Activated T-cell treated with anti-CD3 and anti-CD28 coated beads, Interleukin-2, amount 50 U/mL, for 4 hours (primary cell): ENCODE results near the gene EIPR1. TPM values are rescaled to one million over a fixed set of nuclear protein-coding genes. Genes with fewer than 3 reads are reported as not detected.

Experiments used
- ATAC-seq, 2 donors: fragments of 200-7000 bp; cut with Tn5 transposase; one replicate each; pipeline ENCODE4 v1.10.0; 2021
- DNase-seq: peaks from one replicate; pipeline ENCODE4 v3.0.0-alpha.2; 2020
- H3K27me3 Mint-ChIP-seq: one replicate; pipeline ENCODE4 v1.8.0; 2021; ENCODE audit warnings: low read depth, mixed read lengths
- H3K36me3 Mint-ChIP-seq: one replicate; pipeline ENCODE4 v1.8.0; 2022; ENCODE audit warnings: mixed read lengths; ENCODE audit not compliant: insufficient read depth
- H3K4me1 Mint-ChIP-seq: one replicate; pipeline ENCODE4 v1.8.0; 2021; ENCODE audit warnings: low read depth, mixed read lengths
- H3K4me3 Mint-ChIP-seq: one replicate; pipeline ENCODE4 v1.8.0; 2021; ENCODE audit warnings: mild to moderate bottlenecking, moderate library complexity, mixed read lengths
- H3K9me3 Mint-ChIP-seq: one replicate; pipeline ENCODE4 v1.8.0; 2021; ENCODE audit warnings: mixed read lengths
- total RNA-seq, 3 donors: library from RNA; stranded (reverse); gene quantifications; one replicate each; pipeline ENCODE4 v1.2.1, GENCODE V29; 2021

Gene EIPR1
- total RNA-seq, 3 donors from 2014 or later, result 36.3 to 39.5 (median 37.2) TPM

DNA sequence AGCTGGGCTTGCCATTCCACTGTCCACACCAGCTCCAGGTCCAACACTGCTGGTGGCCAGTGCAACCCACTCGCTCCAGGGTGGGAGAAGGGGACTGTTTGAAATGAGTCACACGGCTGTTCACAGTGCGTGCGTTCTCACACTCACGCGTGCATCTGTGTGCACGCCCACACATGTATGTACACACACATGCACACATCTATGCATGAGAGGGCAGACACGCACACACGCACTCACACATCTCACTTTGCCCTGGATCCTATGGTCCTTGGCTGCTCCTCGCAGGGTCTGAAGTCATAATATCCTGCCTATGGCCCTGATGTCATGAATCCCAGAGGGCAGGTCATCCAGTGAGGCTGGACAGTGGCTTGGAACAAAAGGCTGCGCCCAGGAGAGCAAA, 182.8 kb downstream of the EIPR1 start:
- Mint-ChIP-seq H3K9me3 (no peaks in the 10 kb centered on the region), H3K4me3 (no peak overlapping the region), H3K36me3 (peaks cover 19% of the 10 kb centered on the region), H3K27me3 (no peaks in the 10 kb centered on the region), H3K4me1 (peaks cover 5% of the 10 kb centered on the region)
- no peak for DNase-seq
- no peak for ATAC-seq

DNA sequence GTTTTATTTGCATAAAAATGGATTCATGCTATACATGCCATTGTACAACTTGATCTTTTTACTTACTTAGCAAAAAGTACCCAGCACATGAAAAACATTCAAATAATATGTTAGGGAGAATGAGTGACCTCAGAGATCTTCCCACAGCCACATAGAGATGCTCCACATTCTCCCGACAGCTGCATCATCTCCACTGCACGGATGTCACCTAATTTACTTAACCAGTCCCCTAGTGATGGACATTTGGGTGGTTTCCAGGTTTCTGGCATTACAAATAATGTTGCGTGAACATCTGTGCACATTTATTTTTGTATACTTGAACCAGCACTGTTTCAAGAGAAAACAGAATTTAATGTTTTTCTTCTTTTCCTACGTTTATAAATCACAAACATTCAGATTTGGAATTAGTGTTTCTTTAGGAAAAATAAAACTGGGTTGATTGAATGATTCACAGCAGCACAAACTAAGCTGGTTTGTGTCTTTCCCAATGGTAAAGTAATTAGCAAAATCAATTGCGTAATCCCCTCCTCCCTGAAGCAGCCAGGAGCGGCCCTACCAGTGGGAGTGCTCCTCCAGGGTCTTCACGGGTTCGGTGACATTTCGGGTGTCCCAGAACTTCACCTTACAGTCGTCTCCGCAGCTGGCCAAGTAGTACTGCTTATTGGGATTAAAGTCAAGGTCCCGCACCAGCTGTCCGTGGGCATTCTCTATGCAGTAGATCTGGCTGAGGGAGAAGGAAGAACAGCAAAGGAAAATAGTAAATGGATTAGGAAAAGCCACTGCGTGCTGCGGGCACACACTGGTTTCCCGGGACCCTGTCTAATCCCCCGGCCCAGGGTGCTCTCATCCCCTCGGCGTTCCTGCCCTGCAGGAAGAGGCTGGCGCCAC, 183.9 kb downstream of the EIPR1 start:
- no peak for DNase-seq
- peaks cover 5% of the 10 kb centered on the region for H3K4me1 Mint-ChIP-seq
- no peaks in the 10 kb centered on the region for H3K9me3 Mint-ChIP-seq
- H3K4me3 Mint-ChIP-seq, result no peak overlapping the region
- no peaks in the 10 kb centered on the region for H3K27me3 Mint-ChIP-seq
- ATAC-seq, result no peak
- H3K36me3 Mint-ChIP-seq, result peaks cover 19% of the 10 kb centered on the region

DNA sequence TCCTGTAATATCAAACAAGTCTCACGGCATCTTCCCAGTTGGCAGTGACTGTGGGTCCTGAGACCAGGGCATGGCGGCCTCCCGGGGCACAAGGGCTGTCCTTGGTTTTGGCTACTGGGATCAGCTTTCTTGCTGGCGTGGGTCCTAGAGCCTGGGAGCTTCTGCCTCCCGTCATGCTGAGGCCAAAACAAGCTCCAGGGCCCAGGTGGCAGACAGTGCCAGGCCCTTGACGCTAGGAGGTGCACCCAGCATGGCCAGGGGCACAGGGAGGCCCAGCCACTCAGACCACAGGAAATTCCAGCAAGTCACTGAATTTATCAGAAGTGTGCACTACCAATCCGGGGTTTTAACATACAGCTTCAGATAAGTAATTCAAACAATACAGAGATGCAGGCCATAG, 184.7 kb downstream of the EIPR1 start:
- Mint-ChIP-seq H3K9me3 (no peaks in the 10 kb centered on the region), H3K36me3 (peaks cover 19% of the 10 kb centered on the region), H3K4me3 (no peak overlapping the region), H3K4me1 (no peaks in the 10 kb centered on the region), H3K27me3 (no peaks in the 10 kb centered on the region)
- DNase-seq (no peak), ATAC-seq (no peak)

DNA sequence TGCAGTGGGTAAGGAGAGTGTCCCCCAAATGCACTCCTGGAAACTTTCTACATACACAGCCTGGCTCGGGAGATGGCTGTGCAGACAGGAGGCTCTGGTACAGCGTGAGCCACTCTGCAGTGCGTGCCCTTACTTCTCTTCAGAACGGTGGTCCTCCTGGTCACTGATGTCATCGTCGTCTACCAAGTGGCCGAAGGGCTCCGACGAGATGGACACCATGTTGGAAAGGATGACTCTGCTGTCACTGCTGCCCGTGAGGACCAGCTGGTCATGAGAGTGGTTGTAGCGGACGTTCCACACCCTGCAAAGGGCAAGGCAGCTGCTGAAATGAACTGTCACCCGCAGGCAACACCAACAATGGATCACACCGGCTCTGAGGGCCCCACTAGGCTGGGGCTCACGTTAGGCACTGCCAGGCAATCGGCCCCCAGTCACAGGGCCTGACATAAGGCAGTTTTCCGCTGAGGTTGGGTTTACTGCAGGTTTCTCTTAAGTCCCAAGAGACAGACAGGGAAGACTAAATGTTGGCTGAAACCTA, 185.3 kb downstream of the EIPR1 start:
- ATAC-seq, result no peak
- Mint-ChIP-seq H3K27me3 (no peaks in the 10 kb centered on the region), H3K4me3 (no peak overlapping the region), H3K4me1 (no peaks in the 10 kb centered on the region), H3K36me3 (peaks cover 19% of the 10 kb centered on the region), H3K9me3 (no peaks in the 10 kb centered on the region)
- no peak for DNase-seq

DNA sequence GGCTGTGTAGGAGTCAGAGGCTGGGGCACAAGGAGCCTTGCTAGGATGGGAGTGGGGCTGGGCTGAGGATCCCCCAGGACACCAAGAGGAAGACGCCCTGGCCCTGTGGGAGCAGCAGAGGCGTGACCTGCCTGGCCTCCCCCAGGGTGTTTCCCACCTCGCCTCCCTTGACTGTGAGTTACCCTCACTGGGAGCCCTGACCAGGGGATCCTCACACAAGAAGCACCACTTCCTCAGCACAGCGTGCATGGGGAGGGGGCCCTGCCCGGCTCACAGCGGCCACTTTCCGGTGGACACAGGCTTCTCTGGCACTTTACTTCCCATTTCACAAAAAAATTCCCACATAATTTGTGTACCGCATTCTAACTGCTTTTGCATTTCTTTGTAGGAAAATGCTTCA, 187.7 kb downstream of the EIPR1 start:
- no peak for DNase-seq
- Mint-ChIP-seq H3K9me3 (no peaks in the 10 kb centered on the region), H3K4me1 (no peaks in the 10 kb centered on the region), H3K4me3 (no peak overlapping the region), H3K27me3 (no peaks in the 10 kb centered on the region), H3K36me3 (peaks cover 22% of the 10 kb centered on the region)
- ATAC-seq, result no peak

DNA sequence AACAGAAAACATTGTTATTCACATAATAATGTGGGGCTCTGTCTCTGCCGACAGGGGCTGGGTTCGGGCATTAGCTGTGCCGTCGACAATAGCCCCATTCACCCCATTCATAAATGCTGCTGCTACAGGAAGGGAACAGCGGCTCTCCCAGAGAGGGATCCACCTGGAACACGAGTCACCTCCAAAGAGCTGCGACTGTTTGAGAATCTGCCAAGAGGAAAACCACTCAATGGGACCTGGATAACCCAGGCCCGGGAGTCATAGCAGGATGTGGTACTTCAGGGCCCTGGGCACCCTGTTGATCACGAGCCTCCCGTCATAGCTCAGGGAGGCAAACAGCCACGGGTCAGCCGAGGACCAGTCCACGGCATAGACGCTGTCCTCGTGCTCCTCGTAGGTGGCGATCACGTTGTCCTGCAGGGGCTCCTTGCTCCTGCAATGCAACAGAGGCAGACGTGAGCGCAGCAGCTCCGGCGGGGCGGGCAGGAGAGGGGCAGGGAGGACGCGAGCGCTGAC, 188.5 kb downstream of the EIPR1 start:
- DNase-seq (no peak), ATAC-seq (no peak)
- no peak overlapping the region for H3K4me3 Mint-ChIP-seq
- no peaks in the 10 kb centered on the region for H3K4me1 Mint-ChIP-seq
- H3K36me3 Mint-ChIP-seq, result peaks cover 24% of the 10 kb centered on the region
- H3K9me3 Mint-ChIP-seq, result no peaks in the 10 kb centered on the region
- no peaks in the 10 kb centered on the region for H3K27me3 Mint-ChIP-seq

DNA sequence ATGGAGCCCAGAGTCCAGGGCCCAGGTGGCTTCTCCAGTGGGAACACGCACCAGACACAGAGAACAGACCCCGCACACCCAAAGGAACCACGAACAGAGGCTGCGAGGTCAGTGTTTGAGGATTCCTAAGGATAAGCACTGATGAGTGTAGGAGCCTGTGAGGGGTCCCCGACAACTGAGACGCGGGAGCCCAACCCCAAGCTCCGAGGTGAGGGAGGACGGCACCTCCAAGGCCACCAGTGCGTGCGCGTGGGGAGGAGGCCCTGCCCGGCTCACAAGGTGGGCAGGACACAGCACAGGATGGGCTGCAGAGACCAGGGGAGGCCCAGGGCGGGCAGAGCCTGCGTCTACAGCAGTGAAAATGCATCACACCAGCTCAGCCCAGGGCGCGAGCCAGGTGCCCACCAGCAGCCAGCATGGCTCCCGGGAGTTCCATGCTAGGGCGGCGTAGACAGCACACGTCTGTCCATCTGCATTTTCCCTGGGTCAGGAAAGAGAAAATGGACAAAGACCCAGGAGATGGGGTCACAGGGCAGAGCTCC, 189.1 kb downstream of the EIPR1 start:
- ATAC-seq, result no peak
- Mint-ChIP-seq H3K4me1 (no peaks in the 10 kb centered on the region), H3K9me3 (no peaks in the 10 kb centered on the region), H3K4me3 (no peak overlapping the region), H3K36me3 (peaks cover 25% of the 10 kb centered on the region), H3K27me3 (no peaks in the 10 kb centered on the region)
- no peak for DNase-seq

DNA sequence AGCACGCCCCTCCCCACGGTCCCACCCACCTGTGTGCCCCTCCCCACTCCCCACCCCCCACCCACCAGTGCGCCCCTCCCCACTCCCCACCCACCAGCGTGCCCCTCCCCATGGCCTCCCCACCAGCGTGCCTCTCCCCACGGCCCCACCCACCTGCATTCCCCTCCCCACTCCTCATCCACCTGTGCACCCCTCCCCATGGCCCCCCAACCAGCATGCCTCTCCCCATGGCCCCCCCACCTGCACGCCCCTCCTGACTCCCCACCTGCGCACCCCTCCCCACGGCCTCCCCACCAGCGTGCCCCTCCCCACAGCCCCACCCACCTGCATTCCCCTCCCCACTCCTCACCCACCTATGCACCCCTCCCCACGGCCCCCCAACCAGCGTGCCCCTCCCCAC, 190.2 kb downstream of the EIPR1 start:
- no peak overlapping the region for H3K4me3 Mint-ChIP-seq
- peaks cover 25% of the 10 kb centered on the region for H3K36me3 Mint-ChIP-seq
- DNase-seq, result no peak
- no peaks in the 10 kb centered on the region for H3K4me1 Mint-ChIP-seq
- no peaks in the 10 kb centered on the region for H3K27me3 Mint-ChIP-seq
- no peak for ATAC-seq
- no peaks in the 10 kb centered on the region for H3K9me3 Mint-ChIP-seq

DNA sequence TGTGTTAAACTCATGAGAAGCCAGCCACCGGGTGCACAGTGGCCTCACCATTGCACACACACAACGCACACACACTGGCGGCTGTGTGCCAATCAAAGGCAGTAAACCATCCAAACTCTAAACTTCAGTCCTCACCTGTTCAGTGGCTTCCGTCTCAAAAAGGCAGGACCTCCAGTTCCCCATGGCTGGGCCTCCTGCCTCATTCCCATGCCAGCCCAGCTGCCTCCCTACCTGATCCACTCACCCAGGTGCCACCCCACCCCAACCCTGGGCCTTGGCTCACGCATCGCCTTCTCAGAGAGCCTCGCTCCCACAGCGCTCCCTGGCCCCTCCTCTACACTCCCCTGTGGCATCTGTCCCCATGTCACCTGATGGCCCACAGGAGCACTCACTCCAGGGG, 190.9 kb downstream of the EIPR1 start:
- no peak overlapping the region for H3K4me3 Mint-ChIP-seq
- no peaks in the 10 kb centered on the region for H3K27me3 Mint-ChIP-seq
- H3K4me1 Mint-ChIP-seq, result no peaks in the 10 kb centered on the region
- DNase-seq (no peak), ATAC-seq (no peak)
- H3K36me3 Mint-ChIP-seq, result peaks cover 21% of the 10 kb centered on the region
- H3K9me3 Mint-ChIP-seq, result no peaks in the 10 kb centered on the region

DNA sequence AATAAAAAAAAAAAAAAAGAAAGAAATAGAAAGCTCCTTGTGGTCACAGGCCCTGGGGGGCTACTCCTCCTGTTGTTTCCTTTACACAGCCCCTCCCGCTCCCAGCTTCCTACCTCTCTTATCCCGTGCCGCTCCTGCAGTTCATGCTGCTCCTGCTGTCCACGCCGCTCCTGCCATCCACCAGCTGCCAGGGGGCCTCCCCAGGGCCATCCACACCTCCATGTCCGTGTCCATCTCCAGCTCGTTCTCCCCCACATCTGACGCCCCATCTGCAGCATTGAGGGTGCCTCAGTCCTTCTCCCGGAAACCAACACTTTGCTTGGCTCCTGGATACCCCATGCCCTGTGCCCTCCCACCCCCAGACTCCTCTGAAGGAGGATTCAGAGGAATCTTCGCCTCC, 191.7 kb downstream of the EIPR1 start:
- DNase-seq (no peak), ATAC-seq (no peak)
- Mint-ChIP-seq H3K4me3 (no peak overlapping the region), H3K9me3 (no peaks in the 10 kb centered on the region), H3K4me1 (no peaks in the 10 kb centered on the region), H3K36me3 (peaks cover 18% of the 10 kb centered on the region), H3K27me3 (no peaks in the 10 kb centered on the region)

DNA sequence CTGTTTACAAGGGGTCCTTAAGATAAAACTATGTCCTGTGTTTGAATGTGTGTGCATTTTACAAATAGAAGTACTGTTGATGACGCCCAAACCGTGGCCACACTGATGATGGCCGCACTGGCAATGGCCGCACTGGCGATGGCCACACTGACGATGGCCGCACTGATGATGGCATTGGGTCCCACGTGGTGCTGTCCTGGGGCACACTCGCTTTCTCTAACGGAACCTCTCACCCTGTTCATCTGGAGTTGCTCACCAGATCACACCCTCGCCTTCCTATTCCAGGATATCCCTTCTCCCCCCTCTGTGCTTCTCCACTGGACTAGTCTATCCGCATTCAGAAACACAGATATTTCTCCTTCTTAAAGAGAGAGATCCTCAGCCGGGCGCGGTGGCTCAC, 192.4 kb downstream of the EIPR1 start:
- no peak for ATAC-seq
- Mint-ChIP-seq H3K4me1 (no peaks in the 10 kb centered on the region), H3K4me3 (no peak overlapping the region), H3K36me3 (peaks cover 14% of the 10 kb centered on the region), H3K9me3 (no peaks in the 10 kb centered on the region), H3K27me3 (no peaks in the 10 kb centered on the region)
- DNase-seq, result no peak

DNA sequence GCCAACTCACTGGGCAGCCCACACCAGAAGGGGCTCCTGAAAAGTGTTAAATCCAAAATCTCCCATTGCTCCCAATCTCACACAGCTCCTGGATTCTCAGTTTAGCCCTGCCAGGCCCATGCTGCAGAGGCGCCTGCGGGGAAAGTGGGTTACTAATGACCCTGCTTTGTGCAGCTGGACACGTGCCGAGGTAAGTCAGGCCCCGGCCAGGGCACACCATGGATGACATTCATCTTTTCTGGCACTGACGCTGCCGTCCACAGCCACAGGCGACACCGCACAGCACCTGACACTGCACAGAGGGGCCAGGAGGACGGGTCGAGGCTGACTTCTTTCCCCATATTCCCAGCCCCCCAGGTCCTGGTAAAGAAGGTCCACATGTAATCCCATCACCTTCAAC, 193.5 kb downstream of the EIPR1 start:
- H3K27me3 Mint-ChIP-seq, result no peaks in the 10 kb centered on the region
- H3K4me3 Mint-ChIP-seq, result no peak overlapping the region
- DNase-seq (no peak), ATAC-seq (no peak)
- H3K9me3 Mint-ChIP-seq, result no peaks in the 10 kb centered on the region
- no peaks in the 10 kb centered on the region for H3K4me1 Mint-ChIP-seq
- H3K36me3 Mint-ChIP-seq, result peaks cover 11% of the 10 kb centered on the region

DNA sequence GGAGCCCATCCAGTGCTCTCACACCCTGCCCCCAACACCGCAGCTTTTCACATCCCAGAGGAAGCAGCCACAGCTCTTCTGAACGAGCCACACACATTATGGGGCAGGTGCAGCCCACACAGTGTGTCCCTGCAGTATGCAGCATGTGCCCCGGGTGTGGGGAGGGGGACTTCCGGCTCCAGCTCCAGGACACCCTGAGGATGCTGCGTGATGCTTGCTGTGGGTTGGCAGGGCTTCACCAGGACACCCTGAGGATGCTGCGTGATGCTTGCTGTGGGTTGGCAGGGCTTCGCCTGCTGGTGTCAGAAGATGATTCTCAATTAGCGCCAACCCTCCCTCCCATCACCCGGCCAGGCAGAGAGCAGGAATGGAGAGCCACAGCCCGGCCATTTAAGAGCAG, 193.9 kb downstream of the EIPR1 start:
- Mint-ChIP-seq H3K4me1 (no peaks in the 10 kb centered on the region), H3K4me3 (no peak overlapping the region), H3K36me3 (peaks cover 11% of the 10 kb centered on the region), H3K27me3 (no peaks in the 10 kb centered on the region), H3K9me3 (no peaks in the 10 kb centered on the region)
- ATAC-seq (no peak), DNase-seq (no peak)

DNA sequence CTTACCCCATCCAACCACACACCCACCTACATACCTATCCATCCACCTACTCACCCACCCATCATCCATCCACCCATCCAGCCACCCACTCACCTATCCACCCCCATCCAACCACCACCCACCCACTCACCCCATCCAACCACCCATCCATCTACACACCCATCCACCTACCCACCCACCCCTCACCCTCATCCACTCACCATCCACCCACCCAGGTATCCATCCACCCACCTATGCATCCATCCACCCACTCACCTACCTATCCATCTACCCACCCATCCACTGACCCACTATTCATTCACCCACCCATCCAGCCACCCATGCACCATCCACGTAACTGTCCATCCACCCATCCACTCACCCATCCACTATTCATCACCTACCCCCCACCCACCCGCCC, 194.8 kb downstream of the EIPR1 start:
- H3K36me3 Mint-ChIP-seq, result peaks cover 11% of the 10 kb centered on the region
- no peak for ATAC-seq
- no peaks in the 10 kb centered on the region for H3K27me3 Mint-ChIP-seq
- H3K9me3 Mint-ChIP-seq, result no peaks in the 10 kb centered on the region
- H3K4me1 Mint-ChIP-seq, result no peaks in the 10 kb centered on the region
- no peak for DNase-seq
- no peak overlapping the region for H3K4me3 Mint-ChIP-seq
